ENCODE measurements around the gene DAAM2.

The DAAM2 gene

GRCh38 chr6:39853604-39854003 lies 61.4 kb downstream of the DAAM2 start:
- TF ChIP-seq REST (IDR thresholded peaks at IDR 0.05; ENCODE audit: low read depth) (no peak), ZBTB7A (IDR thresholded peaks at IDR 0.05; ENCODE audit: low read depth) (no peak), RAD21 (IDR thresholded peaks at IDR 0.05; ENCODE audit: low read depth) (no peak), FOXM1 (IDR thresholded peaks at IDR 0.05; ENCODE audit: borderline replicate concordance, low read depth) (no peak), YY1 (IDR thresholded peaks at IDR 0.05; ENCODE audit: low read depth) (no peak), TEAD4 (IDR thresholded peaks at IDR 0.05) (no peak), TAF1 (IDR thresholded peaks at IDR 0.05; ENCODE audit: low read depth) (no peak), CREB1 (IDR thresholded peaks at IDR 0.05; ENCODE audit: low read depth) (no peak), CEBPB (IDR thresholded peaks at IDR 0.05) (no peak), EP300 (IDR thresholded peaks at IDR 0.05; ENCODE audit: borderline replicate concordance) (no peak), NFIC (IDR thresholded peaks at IDR 0.05) (no peak), EGR1 (IDR thresholded peaks at IDR 0.05) (no peak), TCF12 (IDR thresholded peaks at IDR 0.05; ENCODE audit: low read depth) (no peak)
- TF ChIP-seq, protein P1, sequence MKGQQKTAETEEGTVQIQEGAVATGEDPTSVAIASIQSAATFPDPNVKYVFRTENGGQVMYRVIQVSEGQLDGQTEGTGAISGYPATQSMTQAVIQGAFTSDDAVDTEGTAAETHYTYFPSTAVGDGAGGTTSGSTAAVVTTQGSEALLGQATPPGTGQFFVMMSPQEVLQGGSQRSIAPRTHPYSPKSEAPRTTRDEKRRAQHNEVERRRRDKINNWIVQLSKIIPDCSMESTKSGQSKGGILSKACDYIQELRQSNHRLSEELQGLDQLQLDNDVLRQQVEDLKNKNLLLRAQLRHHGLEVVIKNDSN (IDR thresholded peaks at IDR 0.05): no peak
- TF ChIP-seq, protein P2, sequence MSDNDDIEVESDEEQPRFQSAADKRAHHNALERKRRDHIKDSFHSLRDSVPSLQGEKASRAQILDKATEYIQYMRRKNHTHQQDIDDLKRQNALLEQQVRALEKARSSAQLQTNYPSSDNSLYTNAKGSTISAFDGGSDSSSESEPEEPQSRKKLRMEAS (IDR thresholded peaks at IDR 0.05): no peak

DNA sequence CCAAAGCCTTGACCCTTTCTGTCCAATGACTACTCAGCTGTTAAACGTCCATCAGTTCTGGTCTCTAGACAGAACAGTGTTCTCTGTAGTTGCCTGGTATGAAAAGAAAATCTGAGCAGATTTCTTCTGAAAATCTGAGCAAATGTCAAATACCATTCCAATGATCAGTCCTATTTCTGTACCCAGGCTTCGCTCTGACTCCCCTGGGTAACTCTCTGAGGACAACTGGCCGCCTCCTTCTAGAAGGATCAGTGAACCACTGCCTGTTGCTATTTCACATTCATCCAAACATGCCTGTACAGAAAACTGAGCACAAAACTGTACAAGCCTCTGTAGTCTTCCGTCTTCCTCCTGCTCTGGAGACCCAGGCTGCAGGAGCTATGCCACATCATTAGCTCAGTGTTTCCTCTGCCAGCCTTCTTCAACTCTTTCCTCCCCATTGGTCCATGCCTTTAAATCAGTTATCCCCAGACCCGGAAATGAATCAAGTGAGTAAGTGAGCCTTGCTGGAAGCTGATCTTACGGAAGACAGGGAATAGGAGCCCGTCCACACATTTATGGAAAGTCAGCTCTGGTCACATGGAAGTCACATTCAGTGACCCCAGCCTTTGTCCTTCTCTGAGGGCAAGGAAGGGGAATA lies 63.3 kb downstream of the DAAM2 start:
- TF ChIP-seq ZBTB7A (IDR thresholded peaks at IDR 0.05; ENCODE audit: low read depth): no peak
- TF ChIP-seq CEBPB (IDR thresholded peaks at IDR 0.05): no peak
- no peak for TF ChIP-seq CREB1 (IDR thresholded peaks at IDR 0.05; ENCODE audit: low read depth)
- TF ChIP-seq, protein P1 (IDR thresholded peaks at IDR 0.05): no peak
- no peak for TF ChIP-seq TEAD4 (IDR thresholded peaks at IDR 0.05)
- no peak for TF ChIP-seq REST (IDR thresholded peaks at IDR 0.05; ENCODE audit: low read depth)
- no peak for TF ChIP-seq EGR1 (IDR thresholded peaks at IDR 0.05)
- TF ChIP-seq NFIC (IDR thresholded peaks at IDR 0.05): no peak
- no peak for TF ChIP-seq FOXM1 (IDR thresholded peaks at IDR 0.05; ENCODE audit: borderline replicate concordance, low read depth)
- no peak for TF ChIP-seq RAD21 (IDR thresholded peaks at IDR 0.05; ENCODE audit: low read depth)

GRCh38 chr6:39859025-39859424 lies 66.8 kb downstream of the DAAM2 start:
- TF ChIP-seq, protein P2 (IDR thresholded peaks at IDR 0.05): no peak
- no peak for TF ChIP-seq YY1 (IDR thresholded peaks at IDR 0.05; ENCODE audit: low read depth)
- no peak for TF ChIP-seq TAF1 (IDR thresholded peaks at IDR 0.05; ENCODE audit: low read depth)
- no peak for TF ChIP-seq RAD21 (IDR thresholded peaks at IDR 0.05; ENCODE audit: low read depth)
- TF ChIP-seq, protein P1 (IDR thresholded peaks at IDR 0.05): no peak

DNA sequence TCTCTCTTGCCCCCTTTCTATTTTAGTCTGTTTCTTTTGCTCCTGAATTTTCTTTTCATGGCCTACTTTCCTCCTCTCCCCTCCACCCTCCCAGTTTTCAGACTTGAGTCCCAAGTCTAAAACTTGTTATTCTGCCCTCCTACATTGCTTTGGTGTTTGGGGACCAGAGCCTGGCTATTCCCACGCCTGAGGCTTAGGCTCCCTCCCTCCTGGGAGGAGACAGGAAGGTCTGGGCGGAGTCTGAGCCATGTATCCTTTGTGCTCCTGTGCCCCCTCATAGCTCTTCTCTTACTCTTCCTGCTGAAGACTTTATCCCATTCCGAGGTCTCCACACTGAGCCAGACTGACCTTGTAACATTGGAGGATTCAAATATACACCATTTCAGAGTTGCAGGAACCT lies 69.5 kb downstream of the DAAM2 start:
- TF ChIP-seq ZBTB7A (IDR thresholded peaks at IDR 0.05; ENCODE audit: low read depth) (no peak), CEBPB (IDR thresholded peaks at IDR 0.05) (no peak)
- TF ChIP-seq, protein P2 (IDR thresholded peaks at IDR 0.05): no peak
- TF ChIP-seq, protein P1 (IDR thresholded peaks at IDR 0.05): no peak

- TF ChIP-seq, protein P2 (IDR thresholded peaks at IDR 0.05): no peak
- TF ChIP-seq RAD21 (IDR thresholded peaks at IDR 0.05; ENCODE audit: low read depth): peak; percentile 72
- no peak for TF ChIP-seq EP300 (IDR thresholded peaks at IDR 0.05; ENCODE audit: borderline replicate concordance)
- TF ChIP-seq TEAD4 (IDR thresholded peaks at IDR 0.05): no peak
These were observed 73.1 kb downstream of the DAAM2 start for GRCh38 chr6:39865011-39865888.
